Activated naive CD4-positive, alpha-beta T cell (primary cell): Measurements from ENCODE around the gene UBE2H.

Experiments
- DNase-seq, 4 experiments: peaks; one replicate each; lab custom pipeline; 2025; lab: John Stamatoyannopoulos, UW

UBE2H gene

GRCh38 chr7:129784783-129785684 is 167.7 kb downstream of the UBE2H start:
- no peak for DNase-seq

GRCh38 chr7:129784437-129784782 is 168.3 kb downstream of the UBE2H start:
- no peak for DNase-seq

GRCh38 chr7:129783584-129783919 is 169.2 kb downstream of the UBE2H start:
- DNase-seq: no peak

- DNase-seq: no peak
These were observed 169.8 kb downstream of the UBE2H start for GRCh38 chr7:129782818-129783583.

DNA sequence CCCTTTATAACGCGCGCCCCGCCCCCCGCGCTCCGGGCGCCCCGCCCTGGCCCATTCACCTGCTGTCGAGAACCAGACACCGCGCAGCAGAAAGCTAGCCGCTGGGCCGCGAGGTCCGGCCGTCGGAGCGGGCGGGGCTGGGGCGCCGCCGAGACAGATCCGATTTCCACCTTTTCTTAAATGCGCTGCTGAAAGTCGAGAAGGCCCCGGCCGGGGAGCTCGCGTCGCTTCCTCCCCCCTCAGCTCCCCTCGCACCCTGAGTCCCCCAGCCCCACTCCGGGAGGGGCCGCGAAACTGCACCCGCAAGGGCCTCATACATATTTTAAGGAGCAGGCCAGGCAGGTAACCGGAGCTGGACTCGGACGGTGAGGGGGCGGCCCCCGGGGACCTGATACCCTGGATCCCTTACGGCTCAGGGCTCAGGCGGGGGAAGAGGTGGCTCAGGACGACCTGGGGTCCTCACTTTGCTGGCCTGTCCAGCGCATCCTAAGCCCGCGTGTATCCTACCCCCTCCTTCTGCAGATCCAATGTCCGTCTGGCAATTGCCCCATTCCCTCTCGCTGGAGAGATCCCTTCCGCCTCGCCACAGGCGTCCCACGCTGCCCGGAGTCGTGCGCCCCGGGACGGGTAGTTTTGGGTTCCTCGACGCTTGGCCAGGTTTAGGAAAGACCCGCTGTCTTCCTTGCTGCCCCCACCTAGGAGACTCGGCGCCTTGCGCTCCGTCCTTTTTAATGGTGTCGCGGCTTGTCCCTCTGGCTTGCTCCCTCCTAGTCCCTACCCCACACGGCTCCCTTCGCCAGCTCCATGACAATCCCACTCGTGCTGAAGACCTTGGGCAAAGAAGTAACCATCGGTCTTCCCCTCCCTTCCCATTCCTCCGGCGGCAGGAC is 170.6 kb downstream of the UBE2H start:
- DNase-seq: no peak

GRCh38 chr7:129780974-129781927 is 171.5 kb downstream of the UBE2H start:
- no peak for DNase-seq
